ENCODE data around the gene RRAGD.

RRAGD gene, protein sequence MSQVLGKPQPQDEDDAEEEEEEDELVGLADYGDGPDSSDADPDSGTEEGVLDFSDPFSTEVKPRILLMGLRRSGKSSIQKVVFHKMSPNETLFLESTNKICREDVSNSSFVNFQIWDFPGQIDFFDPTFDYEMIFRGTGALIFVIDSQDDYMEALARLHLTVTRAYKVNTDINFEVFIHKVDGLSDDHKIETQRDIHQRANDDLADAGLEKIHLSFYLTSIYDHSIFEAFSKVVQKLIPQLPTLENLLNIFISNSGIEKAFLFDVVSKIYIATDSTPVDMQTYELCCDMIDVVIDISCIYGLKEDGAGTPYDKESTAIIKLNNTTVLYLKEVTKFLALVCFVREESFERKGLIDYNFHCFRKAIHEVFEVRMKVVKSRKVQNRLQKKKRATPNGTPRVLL

GRCh38 chr6:89412071-89413005, at the start of gene RRAGD:
RRAGD (minus strand) TSS chr6:89412273; CDS start chr6:89411993, 280 bp downstream.
- peak; percentile 75 for DNase-seq

DNA sequence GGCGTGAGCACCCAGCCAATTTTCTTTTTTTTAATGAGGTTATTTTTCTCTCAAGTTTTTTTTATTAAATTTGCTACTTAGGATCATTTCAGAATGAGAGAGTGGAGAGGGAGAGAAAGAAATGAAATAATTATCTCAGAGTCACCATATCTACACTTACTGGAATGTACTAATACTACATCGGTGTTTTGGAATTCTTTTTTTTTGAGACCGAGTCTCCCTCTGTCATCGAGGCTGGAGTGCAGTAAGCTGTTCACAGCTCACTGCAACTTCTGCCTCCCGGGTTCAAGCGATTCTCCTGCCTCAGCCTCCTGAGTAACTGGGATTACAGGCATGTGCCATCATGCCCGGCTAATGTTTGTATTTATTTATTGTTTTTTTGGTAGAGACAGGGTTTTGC, 48.6 kb upstream of the RRAGD start:
- no peak for DNase-seq

GRCh38 chr6:89459501-89459900, 47.4 kb upstream of the RRAGD start:
- DNase-seq, result no peak

DNA sequence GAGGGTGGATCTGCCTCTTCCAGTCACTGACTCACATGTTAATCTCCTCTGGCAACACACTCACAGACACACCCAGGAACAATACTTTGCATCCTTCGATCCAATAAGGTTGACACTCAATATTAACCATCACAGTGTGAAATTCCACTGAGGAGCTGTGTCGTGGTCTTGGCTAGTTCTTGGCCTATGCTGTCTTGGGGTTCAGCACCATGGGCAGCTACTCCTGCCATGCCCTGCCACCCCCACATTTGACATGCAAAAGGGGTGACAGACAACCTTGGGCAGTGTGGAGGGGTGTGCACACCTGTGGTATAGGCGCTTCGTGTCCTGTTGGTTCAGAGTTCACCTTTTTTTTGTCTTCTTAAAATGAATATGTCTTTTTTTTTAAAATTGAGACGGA, 46.6 kb upstream of the RRAGD start:
- no peak for DNase-seq

- no peak for DNase-seq
Measured at GRCh38 chr6:89454300-89454699, 42.2 kb upstream of the RRAGD start.

- no peak for DNase-seq
Measured at GRCh38 chr6:89452281-89452680, 40.2 kb upstream of the RRAGD start.

GRCh38 chr6:89449193-89449592, 37.1 kb upstream of the RRAGD start:
- no peak for DNase-seq

- DNase-seq, result no peak
Measured at GRCh38 chr6:89443658-89444057, 31.6 kb upstream of the RRAGD start.

DNA sequence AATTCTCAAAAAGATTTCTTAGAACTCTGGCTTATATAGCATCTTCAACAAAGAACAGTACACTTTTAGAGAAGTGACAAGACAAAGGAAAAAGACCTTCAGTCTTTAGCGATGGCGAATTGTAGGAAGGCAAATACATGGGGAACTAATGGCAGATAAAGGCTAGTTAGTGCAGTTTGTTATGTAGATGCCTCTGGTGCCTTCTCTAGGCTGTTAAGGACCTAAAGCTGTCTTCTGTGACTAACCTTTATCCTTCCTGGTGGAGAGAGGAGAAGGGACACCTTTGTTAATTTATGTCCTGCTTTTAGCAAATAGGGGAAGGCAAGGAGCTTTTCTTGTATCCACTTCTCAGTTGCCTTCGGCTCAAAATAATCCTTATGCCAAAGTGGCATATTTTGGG, 28.1 kb upstream of the RRAGD start:
- DNase-seq, result no peak

GRCh38 chr6:89439014-89439413, 26.9 kb upstream of the RRAGD start:
- DNase-seq, result no peak

GRCh38 chr6:89438248-89438647, 26.2 kb upstream of the RRAGD start:
- DNase-seq, result no peak

DNA sequence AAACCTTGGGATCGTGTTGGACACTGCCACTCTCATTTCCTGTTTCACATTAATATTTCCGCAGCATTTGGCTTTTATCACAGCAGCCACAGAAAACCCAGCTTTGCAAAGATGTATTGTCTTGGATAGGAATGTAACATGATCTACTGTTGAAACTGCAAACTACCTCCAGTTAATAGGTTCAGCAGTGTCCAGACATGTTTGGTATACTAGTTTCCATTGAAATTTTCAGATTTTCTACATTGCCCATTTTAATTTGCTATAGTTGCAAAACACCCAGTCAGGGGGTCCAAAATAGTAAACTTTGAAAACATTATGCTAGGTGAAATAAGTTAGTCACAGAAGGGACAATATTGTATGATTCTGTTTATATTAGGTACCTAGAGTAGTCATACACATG, 24.2 kb upstream of the RRAGD start:
- DNase-seq, result no peak

GRCh38 chr6:89434954-89435353, 22.9 kb upstream of the RRAGD start:
- DNase-seq, result no peak

- no peak for DNase-seq
Measured at GRCh38 chr6:89434150-89434499, 22.1 kb upstream of the RRAGD start.

GRCh38 chr6:89433252-89434149, 21.4 kb upstream of the RRAGD start:
- peak; percentile 60 for DNase-seq

GRCh38 chr6:89432875-89433251, 20.8 kb upstream of the RRAGD start, which contains the start of gene ANKRD6:
ANKRD6 (plus strand) TSS chr6:89433152; CDS start chr6:89566977, 133,825 bp downstream.
- peak; percentile 88 for DNase-seq

DNA sequence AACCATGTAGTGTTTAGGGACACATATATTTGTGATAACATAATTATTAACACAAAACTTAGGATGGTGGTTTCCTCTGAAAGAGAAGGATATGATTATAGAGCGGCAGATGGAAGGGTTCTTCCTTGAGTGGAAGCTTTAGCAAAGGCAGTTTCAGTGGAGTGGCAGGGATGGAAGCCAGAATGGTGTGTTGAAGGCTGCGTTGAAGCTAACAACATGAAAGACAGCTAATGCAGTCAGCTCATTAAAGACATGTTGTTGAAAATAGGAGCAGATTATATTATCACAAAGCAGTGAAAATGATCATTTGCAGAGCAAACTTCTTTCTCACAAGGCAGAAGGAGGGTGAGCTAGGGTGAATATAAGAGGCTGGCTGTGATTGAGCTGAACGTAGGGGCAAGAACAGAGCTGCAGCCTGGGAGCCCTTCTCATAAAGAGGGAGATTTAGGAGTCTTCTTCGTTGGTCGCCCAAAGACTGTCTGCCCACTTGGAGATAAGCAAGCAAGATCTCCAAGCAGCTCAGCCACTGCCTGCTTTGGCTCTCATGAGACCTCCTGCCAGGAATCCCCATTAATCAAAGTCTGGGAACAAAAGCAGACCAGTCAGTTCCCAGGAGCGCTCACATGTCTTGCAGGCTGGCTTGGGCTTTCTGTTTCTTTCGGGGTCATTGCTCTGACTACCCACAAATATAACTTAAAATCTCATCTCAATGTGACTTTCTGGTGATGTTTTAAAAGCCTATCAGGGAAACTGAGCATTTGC, 18.3 kb upstream of the RRAGD start:
- DNase-seq, result peak; percentile 69

DNA sequence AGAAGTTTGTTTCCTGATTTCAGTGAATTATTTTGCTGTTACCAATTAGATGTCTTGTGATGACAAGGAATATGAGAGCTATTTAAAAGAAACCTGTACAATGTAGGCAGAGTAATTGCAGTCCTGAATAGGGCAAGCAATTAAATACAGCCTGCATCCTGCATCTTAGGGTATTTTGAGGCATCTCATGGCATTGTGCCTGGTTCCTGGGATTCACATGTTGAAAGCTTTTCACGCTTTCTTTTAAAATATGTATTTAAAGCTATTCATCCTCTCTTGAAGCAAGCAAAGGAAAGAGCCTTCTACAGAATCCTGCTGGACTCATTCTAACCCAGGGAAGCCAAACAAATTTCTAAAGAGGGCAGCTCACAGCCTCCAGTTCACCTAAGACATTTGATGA, 4.7 kb upstream of the RRAGD start:
- no peak for DNase-seq

DNA sequence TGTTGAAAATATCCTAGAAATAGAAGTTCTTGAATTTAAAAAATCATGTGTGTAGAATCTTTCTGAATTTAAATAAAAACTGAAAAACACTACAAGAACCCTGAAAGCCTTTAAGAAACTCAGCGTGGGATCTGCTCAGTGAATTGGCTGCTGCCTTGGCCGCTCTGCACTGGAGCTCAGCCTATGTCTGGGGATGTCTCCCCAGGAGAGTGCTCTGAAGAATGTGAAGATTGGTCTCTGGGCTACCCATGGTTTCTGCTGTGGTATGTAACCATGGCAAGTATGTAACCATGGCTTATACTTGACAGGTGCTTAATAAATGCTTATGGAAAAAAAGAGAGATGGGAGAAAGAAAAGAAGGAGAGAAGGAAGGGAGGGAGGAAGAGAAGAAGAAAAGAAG, 3.1 kb upstream of the RRAGD start:
- DNase-seq, result no peak

- DNase-seq, result no peak
Measured at GRCh38 chr6:89414215-89414614, 2.1 kb upstream of the RRAGD start.

DNA sequence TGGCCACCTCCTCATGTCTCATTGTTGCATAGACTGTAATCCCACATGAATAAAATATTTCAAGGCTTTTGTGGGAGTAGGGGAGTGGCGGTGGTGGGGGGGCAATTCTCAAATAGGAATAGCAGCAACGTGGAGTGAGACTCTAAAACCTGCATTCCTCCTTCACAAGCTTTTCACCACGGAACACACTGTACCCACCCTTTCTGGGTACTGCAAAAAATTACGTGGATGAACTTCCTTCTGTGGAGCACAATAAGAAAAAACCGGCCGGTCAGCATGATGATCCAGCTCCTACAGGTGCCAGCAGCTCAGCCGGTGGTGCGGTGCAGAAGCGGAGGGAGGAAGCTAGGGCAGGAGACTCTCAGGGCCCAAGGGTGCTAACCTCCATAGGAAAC, 930 bp upstream of the RRAGD start:
- no peak for DNase-seq
